ENCODE data around the gene UAP1L1. TPM values are rescaled to one million over a fixed set of nuclear protein-coding genes. Genes with fewer than 3 reads are reported as not detected.

Gene UAP1L1, protein sequence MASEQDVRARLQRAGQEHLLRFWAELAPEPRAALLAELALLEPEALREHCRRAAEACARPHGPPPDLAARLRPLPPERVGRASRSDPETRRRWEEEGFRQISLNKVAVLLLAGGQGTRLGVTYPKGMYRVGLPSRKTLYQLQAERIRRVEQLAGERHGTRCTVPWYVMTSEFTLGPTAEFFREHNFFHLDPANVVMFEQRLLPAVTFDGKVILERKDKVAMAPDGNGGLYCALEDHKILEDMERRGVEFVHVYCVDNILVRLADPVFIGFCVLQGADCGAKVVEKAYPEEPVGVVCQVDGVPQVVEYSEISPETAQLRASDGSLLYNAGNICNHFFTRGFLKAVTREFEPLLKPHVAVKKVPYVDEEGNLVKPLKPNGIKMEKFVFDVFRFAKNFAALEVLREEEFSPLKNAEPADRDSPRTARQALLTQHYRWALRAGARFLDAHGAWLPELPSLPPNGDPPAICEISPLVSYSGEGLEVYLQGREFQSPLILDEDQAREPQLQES
- 10 to 100 TPM in 1 of 3 donors, 1 to 10 TPM in 2; 6.7 to 12.0 (median 6.9) TPM for total RNA-seq

DNA sequence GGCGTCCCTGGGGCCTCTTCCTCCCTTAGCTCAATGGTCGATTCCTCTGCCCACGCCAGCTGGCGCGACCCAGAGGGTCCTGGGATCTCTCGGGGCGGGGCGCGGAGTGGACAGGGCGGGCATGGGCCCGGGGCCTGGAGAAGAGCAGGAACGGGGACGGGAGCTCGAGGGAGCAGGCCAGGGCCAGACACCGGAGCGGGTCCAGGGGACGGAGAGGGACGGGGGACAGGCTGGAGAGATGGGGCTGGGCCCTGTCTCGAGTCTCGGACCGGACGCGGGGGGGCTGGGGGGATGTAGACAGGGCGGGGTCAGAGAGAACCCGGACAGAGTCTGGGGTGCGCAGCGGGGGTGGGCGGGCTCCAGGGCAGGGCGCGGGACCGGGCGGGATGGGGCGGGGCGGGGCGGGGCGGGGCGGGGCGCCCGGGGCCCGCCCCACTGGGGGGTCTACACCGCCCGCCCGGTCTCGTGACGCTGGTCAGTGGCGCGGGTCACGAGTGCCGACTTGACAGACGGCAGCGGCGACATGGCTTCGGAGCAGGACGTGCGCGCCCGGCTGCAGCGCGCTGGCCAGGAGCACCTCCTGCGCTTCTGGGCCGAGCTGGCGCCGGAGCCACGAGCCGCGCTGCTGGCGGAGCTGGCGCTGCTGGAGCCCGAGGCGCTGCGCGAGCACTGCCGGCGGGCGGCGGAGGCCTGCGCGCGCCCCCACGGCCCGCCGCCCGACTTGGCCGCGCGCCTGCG is at the start of gene UAP1L1:
UAP1L1 (plus strand) TSS at position 508 of the 738 bp plus-strand sequence; CDS start at position 524, 16 bp downstream.
- Histone ChIP-seq H3K9me3 (no peaks in the 10 kb centered on the region), H3K27ac (peak within 1 kb of the TSS; percentile 21 to 63), H3K4me1 (peaks cover 5 to 8% of the 10 kb centered on the region in 2 donors), H3K27me3 (no peaks in the 10 kb centered on the region), H3K36me3 (peaks cover 8% of the 10 kb centered on the region), H3K4me3 (peak within 1 kb of the TSS; percentile 72 to 88 (median 82))
- no peak for DNase-seq (ENCODE audit: low spot score in 2 of 2)
- TF ChIP-seq, protein P1, sequence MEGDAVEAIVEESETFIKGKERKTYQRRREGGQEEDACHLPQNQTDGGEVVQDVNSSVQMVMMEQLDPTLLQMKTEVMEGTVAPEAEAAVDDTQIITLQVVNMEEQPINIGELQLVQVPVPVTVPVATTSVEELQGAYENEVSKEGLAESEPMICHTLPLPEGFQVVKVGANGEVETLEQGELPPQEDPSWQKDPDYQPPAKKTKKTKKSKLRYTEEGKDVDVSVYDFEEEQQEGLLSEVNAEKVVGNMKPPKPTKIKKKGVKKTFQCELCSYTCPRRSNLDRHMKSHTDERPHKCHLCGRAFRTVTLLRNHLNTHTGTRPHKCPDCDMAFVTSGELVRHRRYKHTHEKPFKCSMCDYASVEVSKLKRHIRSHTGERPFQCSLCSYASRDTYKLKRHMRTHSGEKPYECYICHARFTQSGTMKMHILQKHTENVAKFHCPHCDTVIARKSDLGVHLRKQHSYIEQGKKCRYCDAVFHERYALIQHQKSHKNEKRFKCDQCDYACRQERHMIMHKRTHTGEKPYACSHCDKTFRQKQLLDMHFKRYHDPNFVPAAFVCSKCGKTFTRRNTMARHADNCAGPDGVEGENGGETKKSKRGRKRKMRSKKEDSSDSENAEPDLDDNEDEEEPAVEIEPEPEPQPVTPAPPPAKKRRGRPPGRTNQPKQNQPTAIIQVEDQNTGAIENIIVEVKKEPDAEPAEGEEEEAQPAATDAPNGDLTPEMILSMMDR (IDR thresholded peaks at IDR 0.05) = no peak
- TF ChIP-seq POLR2AphosphoS5 (IDR thresholded peaks at IDR 0.05) = peak in 1 of 3 donors; percentile 30
- intact Hi-C loops (cut with DNase I; ENCODE audit: low total_unique reads) = no loop called here

DNA sequence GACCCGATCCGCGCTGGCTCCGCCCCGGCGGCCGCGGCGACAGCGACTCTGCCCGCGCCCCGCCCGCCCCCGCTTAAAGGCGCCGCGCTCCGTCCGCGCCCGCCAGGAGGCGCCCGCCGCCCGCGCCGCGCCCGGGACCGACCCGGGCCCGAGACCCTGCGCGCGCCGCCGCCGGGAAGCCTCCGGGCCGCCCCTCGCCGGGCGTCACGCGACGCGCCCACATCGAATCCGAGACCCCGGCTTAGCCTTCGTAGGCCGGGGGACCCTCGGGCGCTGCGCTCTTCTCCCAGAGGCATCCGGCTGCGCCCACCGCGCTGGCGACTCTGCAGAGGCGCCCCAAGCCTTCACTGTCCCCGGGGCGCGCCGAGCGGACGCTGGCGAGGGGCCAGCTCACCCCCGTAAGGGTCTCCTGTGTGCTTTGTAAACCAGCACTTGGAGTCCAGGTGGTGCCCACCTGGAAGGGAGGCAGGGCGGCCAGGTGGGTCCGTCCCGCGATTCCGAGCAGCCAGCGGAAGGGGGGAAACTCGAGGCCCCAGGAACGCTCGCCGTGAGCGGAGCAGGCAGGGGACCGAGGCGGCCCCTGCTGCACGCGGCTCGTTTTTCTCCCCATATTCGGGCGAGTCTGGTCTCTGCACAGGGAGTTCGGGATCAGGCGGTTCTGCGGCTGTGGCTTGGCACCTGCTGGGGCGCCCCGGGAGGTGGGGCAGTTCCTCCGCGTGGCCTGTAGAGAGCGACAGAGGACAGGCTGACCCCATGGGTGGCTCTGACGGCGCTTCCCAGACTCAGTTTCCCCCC is 48.9 kb upstream of the UAP1L1 start:
- intact Hi-C loops (cut with DNase I; ENCODE audit: low total_unique reads) = no loop called here
- H3K27ac ChIP-seq = peak overlapping the region; percentile 30 to 74

DNA sequence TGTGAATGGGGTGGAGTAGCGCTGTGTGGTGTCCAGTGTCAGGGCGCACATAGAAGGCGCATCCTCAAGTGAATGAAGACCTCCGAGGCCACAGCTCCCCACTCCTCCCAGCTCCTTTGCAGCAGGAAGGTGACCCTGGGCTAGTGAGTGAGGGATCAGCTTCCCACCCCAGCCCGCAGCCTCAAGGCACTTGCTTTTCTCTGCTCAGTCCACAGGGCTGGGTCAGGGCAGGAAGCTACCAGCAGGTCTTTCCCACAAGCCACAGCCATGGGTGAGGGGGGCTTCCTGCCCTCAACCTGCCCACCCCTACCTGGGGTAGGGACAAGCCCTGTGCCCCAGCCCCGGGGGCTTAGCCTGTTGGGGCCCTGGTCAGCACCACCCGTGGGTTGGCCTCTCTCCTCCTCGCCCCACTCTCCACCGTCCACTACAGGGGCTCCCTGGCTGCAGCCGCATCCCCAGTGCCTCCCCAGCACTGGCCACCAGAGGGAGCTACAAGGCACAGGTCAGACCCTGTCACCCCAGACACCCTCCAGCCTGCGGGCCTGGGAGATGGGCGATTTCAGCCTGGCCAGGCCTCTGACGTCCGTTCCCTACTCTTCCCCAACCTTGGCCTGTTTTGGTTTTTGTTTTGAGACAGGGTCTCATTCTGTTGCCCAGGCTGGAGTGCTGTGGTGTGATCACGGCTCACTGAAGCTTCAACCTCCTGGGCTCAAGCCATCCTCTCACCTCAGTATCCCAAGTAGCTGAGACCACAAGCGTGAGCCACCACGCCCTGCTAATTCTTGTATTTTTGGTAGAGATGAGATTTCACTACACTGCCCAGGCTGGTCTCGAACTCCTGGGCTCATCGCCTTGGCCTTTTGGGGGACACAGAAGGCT is 48.0 kb upstream of the UAP1L1 start:
- Histone ChIP-seq H3K4me3 (peak overlapping the region; percentile 49 to 88 (median 66)), H3K9me3 (no peaks in the 10 kb centered on the region), H3K36me3 (no peaks in the 10 kb centered on the region), H3K27ac (no peak overlapping the region), H3K4me1 (peaks cover 12 to 27% of the 10 kb centered on the region in 2 donors), H3K27me3 (no peaks in the 10 kb centered on the region)
- peak in 1 of 2 donors; percentile 69 for DNase-seq (ENCODE audit: low spot score in 2 of 2)
- intact Hi-C loops (cut with DNase I; ENCODE audit: low total_unique reads) = no loop called here
- TF ChIP-seq POLR2AphosphoS5 (IDR thresholded peaks at IDR 0.05) = no peak
- TF ChIP-seq, protein P1 (IDR thresholded peaks at IDR 0.05) = peak; percentile 60 to 84 (median 76)
- TF ChIP-seq POLR2A (IDR thresholded peaks at IDR 0.05) = no peak

More for the DNA sequence above, 48.9 kb upstream of the UAP1L1 start:
- H3K27me3 ChIP-seq = no peaks in the 10 kb centered on the region
- TF ChIP-seq POLR2AphosphoS5 (IDR thresholded peaks at IDR 0.05) = no peak
- TF ChIP-seq, protein P1 (IDR thresholded peaks at IDR 0.05) = peak; percentile 30 to 53 (median 33)
- DNase-seq (ENCODE audit: low spot score in 2 of 2) = peak in 1 of 2 donors; percentile 73
- peaks cover 12 to 27% of the 10 kb centered on the region in 2 donors for H3K4me1 ChIP-seq
- no peaks in the 10 kb centered on the region for H3K9me3 ChIP-seq
- no peaks in the 10 kb centered on the region for H3K36me3 ChIP-seq
- H3K4me3 ChIP-seq = peak overlapping the region; percentile 49 to 88 (median 66)

DNA sequence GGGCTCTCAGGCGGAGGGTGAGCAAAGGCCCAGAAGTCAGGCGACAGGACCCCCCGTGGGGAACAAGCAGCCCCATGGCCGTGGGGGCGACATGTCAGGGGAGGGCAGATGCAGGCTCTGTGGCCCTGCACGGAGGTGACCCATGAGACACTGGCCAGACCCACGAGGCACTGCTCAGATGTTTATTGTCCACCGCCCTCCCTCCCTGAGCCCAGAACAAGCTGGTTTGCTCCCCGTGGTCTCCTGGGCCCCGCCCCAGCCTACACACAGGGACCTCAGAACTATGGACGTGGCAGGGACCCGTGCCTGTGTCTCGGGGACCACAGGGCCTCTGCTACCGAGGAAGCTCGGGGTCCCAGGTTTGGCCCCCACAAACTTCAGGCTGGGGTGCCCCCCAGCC is 47.3 kb upstream of the UAP1L1 start:
- H3K4me3 ChIP-seq = no peak overlapping the region
- DNase-seq (ENCODE audit: low spot score in 2 of 2) = no peak
- H3K4me1 ChIP-seq = peaks cover 20 to 35% of the 10 kb centered on the region in 2 donors

More for the DNA sequence above, 47.3 kb upstream of the UAP1L1 start:
- intact Hi-C loops (cut with DNase I; ENCODE audit: low total_unique reads) = no loop called here
- no peak overlapping the region for H3K27ac ChIP-seq
- TF ChIP-seq POLR2AphosphoS5 (IDR thresholded peaks at IDR 0.05) (no peak), POLR2A (IDR thresholded peaks at IDR 0.05) (no peak)
- TF ChIP-seq, protein P1 (IDR thresholded peaks at IDR 0.05) = no peak
- no peaks in the 10 kb centered on the region for H3K27me3 ChIP-seq
- no peaks in the 10 kb centered on the region for H3K36me3 ChIP-seq
- H3K9me3 ChIP-seq = no peaks in the 10 kb centered on the region

All from breast epithelium (tissue), 4 donors.